Left ventricle myocardium inferior (tissue), 1 donor: ENCODE measurements around the gene WDR35. TPM values are rescaled to one million over a fixed set of nuclear protein-coding genes. Genes with fewer than 3 reads are reported as not detected.

Source experiments
- DNase-seq: peaks from one replicate; pipeline ENCODE4 v3.0.0-alpha.2; 2020
- H3K27ac ChIP-seq: fragments of 200-600 bp; replicated peaks from 2 replicates; pipeline ENCODE4 v1.8.0; 2021
- H3K27me3 ChIP-seq: fragments of 200-600 bp; 2 replicates; pipeline ENCODE4 v1.8.0; 2021; ENCODE audit warnings: low read depth
- H3K36me3 ChIP-seq: fragments of 200-600 bp; 2 replicates; pipeline ENCODE4 v1.8.0; 2021
- H3K4me1 ChIP-seq: fragments of 200-600 bp; 2 replicates; pipeline ENCODE4 v1.8.0; 2021
- H3K4me3 ChIP-seq: fragments of 200-600 bp; 2 replicates; pipeline ENCODE4 v1.8.0; 2021; ENCODE audit warnings: mild to moderate bottlenecking, moderate library complexity
- H3K9me3 ChIP-seq: fragments of 200-600 bp; replicated peaks from 2 replicates; pipeline ENCODE4 v1.8.0; 2021
- CTCF ChIP-seq: fragments of 200-600 bp; IDR thresholded peaks from 2 replicates; pipeline ENCODE4 v1.8.0; 2021; ENCODE audit warnings: antibody characterized with exemption, mild to moderate bottlenecking, borderline replicate concordance
- intact Hi-C: fragments of 100-400 bp; cut with micrococcal nuclease; formaldehyde crosslinking; loops from one replicate; pipeline ENCODE4 v1.11.0; 2022
- total RNA-seq: library from RNA; stranded (reverse); fragmentation: NEBNext Ultra II Directional; extraction: Animal tissue kit (Norgen Biotek cat#: 25700); gene quantifications from one replicate; pipeline ENCODE4 v1.2.1, GENCODE V29; 2021
- donor health status: DM: no; HTN: yes; CAD: no; lungs with severe emphysema.

WDR35 gene
- total RNA-seq, 1 donor from 2014 or later, result 4.8 TPM

- DNase-seq, result peak; percentile 29
- intact Hi-C loops, result no loop called here
- Histone ChIP-seq H3K27ac (peak overlapping the region; percentile 99), H3K4me3 (peak overlapping the region; percentile 90), H3K4me1 (peaks cover 63% of the 10 kb centered on the region), H3K27me3 (no peaks in the 10 kb centered on the region), H3K36me3 (no peaks in the 10 kb centered on the region), H3K9me3 (no peaks in the 10 kb centered on the region)
- TF ChIP-seq CTCF, result no peak
These were observed 88.9 kb downstream of the WDR35 start for GRCh38 chr2:19900931-19901441.

DNA sequence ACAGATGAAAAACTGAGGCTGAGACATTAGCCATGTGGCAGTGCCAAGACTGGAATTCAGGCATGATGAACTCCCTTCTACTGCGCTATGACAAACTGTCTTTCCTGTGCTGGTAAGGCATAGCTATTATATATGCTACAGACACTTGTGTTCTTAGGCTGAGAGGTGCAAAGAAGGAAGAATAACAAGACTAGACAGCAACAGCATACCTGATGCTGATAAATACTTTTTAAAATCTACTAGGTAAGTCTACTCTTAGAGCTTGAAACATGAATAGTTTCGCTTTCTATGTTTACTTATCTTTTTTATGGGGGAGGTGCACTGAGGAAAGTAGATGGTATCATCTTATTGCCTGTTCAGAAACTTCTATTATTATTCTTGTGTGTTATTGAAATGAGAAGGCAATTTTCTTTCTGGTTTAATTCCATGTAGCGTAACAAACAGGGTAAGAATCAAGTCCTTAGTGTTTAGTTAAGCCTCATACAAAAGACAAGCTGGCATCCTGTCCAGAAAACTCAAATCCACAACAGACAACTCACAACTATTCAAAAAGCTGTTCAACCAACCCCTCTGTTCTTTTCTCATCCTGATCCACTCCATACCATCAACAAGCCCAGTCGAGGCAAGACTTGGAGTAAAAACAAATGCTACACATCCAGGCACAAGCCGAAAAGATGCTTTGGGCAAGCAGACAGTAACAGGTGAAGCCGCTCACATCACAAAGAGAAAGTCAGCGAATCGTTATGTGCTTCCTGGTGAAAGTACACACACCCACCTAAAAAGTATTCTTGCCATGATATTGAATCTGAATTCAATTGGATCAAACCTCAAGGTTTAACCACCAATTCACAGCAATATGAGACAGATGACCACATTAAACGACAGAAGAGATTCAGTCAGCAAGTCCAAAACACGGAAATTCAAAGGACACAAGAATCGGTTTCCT lies 89.6 kb downstream of the WDR35 start:
- H3K36me3 ChIP-seq, result no peaks in the 10 kb centered on the region
- intact Hi-C loops, result no loop called here
- no peaks in the 10 kb centered on the region for H3K27me3 ChIP-seq
- peaks cover 70% of the 10 kb centered on the region for H3K4me1 ChIP-seq
- DNase-seq, result no peak
- peak overlapping the region; percentile 90 for H3K4me3 ChIP-seq
- TF ChIP-seq CTCF, result no peak
- H3K9me3 ChIP-seq, result no peaks in the 10 kb centered on the region
- peak overlapping the region; percentile 99 for H3K27ac ChIP-seq

DNA sequence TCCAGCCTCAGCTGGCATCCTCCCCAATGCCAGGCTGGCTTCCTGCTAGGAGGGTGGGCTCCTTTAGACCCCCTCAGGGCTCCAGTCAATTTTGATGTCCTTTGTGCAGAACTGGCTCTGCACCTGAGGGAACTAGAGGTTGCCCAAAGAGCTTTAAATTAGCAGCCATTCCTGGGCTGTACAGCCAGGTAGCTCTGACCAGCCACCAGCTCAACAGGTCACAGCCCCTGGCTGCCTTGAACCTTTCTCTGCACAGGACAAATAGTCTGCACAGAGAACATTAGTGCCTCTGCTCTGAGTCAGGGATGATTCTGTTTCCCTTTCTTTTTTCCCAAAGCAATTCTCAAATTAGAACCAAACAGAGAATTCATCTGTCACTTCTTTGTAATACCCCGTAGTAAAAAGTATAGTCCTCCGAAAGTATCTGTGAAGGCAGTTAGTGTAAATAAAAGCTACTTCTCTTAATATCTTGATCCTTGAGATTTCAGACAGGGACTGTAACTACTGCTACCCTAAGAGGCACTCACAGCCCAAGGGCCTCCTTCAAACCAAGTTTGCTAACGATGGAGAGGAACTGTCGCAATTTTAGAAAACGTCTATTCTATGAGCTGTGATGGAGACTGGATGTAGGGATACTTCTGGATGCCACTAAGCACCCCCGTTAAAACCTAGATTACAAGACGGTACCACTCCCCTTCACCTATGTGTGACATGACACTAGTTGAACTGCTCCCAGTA lies 91.1 kb downstream of the WDR35 start:
- no peak for DNase-seq
- TF ChIP-seq CTCF, result no peak
- H3K4me1 ChIP-seq, result peaks cover 83% of the 10 kb centered on the region
- H3K27me3 ChIP-seq, result no peaks in the 10 kb centered on the region
- intact Hi-C loops, result no loop called here
- peak overlapping the region; percentile 2 for H3K4me3 ChIP-seq
- no peaks in the 10 kb centered on the region for H3K9me3 ChIP-seq
- H3K27ac ChIP-seq, result no peak overlapping the region
- no peaks in the 10 kb centered on the region for H3K36me3 ChIP-seq

DNA sequence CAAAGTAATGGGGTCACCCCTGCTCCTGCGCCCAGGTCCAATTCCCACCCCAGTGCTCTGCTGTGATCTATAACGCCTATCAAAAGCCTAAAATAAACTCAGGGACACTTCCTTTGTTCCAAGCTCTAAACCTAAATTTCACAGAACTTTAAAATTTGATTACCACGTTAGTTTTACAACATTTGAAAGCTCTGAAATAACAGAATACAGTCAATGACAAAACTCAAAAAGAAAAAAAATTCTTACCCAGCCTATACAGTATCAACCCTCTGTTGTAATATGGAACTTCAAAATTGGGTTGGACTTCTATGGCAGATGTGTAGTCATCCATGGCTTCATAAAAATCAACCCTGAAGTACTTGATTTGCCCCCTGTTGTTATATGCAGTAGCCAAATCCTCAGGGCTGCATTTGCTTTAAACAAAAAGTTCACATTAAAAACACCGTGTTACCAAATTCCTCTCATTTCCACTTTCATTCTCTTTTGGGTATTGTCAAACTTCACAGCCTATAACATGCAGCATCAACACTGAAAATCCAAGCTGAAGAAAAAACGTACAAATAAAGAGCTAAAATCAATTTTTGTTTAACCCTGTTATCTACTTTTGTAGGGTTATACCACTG lies 92.2 kb downstream of the WDR35 start:
- no peak overlapping the region for H3K4me3 ChIP-seq
- TF ChIP-seq CTCF, result no peak
- H3K4me1 ChIP-seq, result peaks cover 84% of the 10 kb centered on the region

GRCh38 chr2:19895535-19895934 lies 94.4 kb downstream of the WDR35 start:
- H3K9me3 ChIP-seq, result no peaks in the 10 kb centered on the region
- no peak for TF ChIP-seq CTCF
- H3K4me3 ChIP-seq, result no peak overlapping the region
- H3K27ac ChIP-seq, result no peak overlapping the region
- no peak for DNase-seq
- peaks cover 69% of the 10 kb centered on the region for H3K4me1 ChIP-seq
- H3K27me3 ChIP-seq, result no peaks in the 10 kb centered on the region
- H3K36me3 ChIP-seq, result no peaks in the 10 kb centered on the region
- intact Hi-C loops, result no loop called here

More for the DNA sequence above, 92.2 kb downstream of the WDR35 start:
- no peaks in the 10 kb centered on the region for H3K27me3 ChIP-seq
- DNase-seq, result no peak
- no peaks in the 10 kb centered on the region for H3K9me3 ChIP-seq
- H3K36me3 ChIP-seq, result no peaks in the 10 kb centered on the region
- intact Hi-C loops, result no loop called here
- H3K27ac ChIP-seq, result no peak overlapping the region
